Measurements from ENCODE around the gene CCAR1. TPM values are rescaled to one million over a fixed set of nuclear protein-coding genes. Genes with fewer than 3 reads are reported as not detected.

The CCAR1 gene
- total RNA-seq, 1 experiment from 2014 or later = 84.4 TPM

DNA sequence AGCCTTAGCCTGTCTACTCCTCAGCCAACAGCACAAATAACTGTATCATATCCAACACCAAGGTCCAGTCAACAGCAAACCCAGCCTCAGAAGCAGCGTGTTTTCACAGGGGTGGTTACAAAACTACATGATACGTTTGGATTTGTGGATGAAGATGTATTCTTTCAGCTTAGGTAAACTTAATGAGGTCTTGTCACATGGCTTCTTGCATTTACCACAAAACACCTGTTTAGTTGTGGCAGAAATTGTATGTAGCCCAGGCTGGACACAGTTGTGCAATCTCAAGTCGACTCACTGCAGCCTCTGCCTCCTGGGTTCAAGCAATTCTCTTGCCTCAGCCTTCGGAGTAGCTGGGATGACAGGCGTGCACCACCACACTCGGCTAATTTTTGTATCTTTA is 21.4 kb downstream of the CCAR1 start:
- ATAC-seq = no peak
- intact Hi-C loops (cut with micrococcal nuclease) = no loop called here
- Histone ChIP-seq H3K4me3 (replicated peaks in 1 of 2; ENCODE audit: low read depth in 1 of 2, low read length in 2 of 2) (no peak overlapping the region), H3K9me3 (ENCODE audit: control insufficient read depth in 1 of 2, insufficient read depth in 1 of 2, low read depth in 1 of 2, low read length in 2 of 2) (no peaks in the 10 kb centered on the region), H3K4me1 (ENCODE audit: control insufficient read depth in 1 of 2, insufficient read depth in 2 of 2, low read length in 2 of 2) (no peaks in the 10 kb centered on the region), H3K4me2 (ENCODE audit: low read length) (no peak overlapping the region), H3K36me3 (ENCODE audit: control insufficient read depth in 1 of 2, insufficient read depth in 2 of 2, low read length in 2 of 2) (peaks cover 42 to 72% of the 10 kb centered on the region in 2 experiments), H3K79me2 (ENCODE audit: insufficient read depth, low read length) (peaks cover 35% of the 10 kb centered on the region), H3K27ac (ENCODE audit: low read depth, low read length) (no peak overlapping the region; the same call in 1 of the 2 replicates), H3K9ac (ENCODE audit: low read length) (no peak overlapping the region), H3K9me2 (ENCODE audit: insufficient read depth) (no peaks in the 10 kb centered on the region), H4K20me1 (ENCODE audit: insufficient read depth) (no peaks in the 10 kb centered on the region), H2AFZ (ENCODE audit: low read depth, low read length, poor library complexity, severe bottlenecking) (no peak overlapping the region), H3K27me3 (ENCODE audit: insufficient read depth, low read length) (no peaks in the 10 kb centered on the region)
- TF ChIP-seq SP1 (IDR thresholded peaks at IDR 0.05; ENCODE audit: low read depth) (no peak), JUND (IDR thresholded peaks at IDR 0.05) (no peak)
- POLR2A ChIA-PET = no interaction called here
- RAD21 ChIA-PET (ENCODE audit: low non-redundant PET in 1 of 2, low total read pairs in 2 of 2, uncharacterized antibody in 2 of 2, unreplicated experiment in 2 of 2) = no interaction called here
- no peak for DNase-seq (ENCODE audit: low read depth, low spot score)
- no TSS peak for BruUV-seq (replicated peaks)
- CTCF ChIA-PET = no interaction called here

DNA sequence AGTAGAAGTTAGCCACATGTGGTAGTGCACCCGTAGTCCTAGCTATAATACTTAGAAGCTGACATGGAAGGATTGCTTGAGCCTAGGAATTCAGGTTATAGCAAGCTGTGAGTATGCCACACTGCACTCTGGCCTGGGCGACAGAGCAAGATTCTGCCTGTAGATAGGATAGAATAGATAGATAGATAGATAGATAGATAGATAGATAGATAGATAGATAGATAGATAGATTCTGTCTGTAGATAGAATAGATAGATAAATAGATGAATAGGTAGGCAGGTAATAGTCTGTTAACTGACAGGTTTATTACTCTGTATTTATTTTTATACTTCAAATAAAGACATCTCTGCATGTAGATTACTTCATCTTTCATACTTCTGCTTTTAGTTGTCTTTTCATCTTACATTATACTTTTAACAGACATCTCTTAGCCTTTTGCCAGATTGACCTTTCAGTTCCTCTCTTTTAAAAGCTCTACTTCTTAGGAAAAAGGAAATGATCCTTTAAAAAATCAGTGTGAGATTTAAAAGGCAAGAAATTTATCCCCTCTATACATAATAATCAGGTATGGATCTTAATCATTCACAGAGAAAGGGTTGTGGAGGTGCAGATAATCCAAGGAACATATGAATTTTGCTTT is 31.8 kb downstream of the CCAR1 start:
- Histone ChIP-seq H3K4me3 (replicated peaks in 1 of 2; ENCODE audit: low read depth in 1 of 2, low read length in 2 of 2) (no peak overlapping the region), H3K27me3 (ENCODE audit: insufficient read depth, low read length) (no peaks in the 10 kb centered on the region), H3K9ac (ENCODE audit: low read length) (no peak overlapping the region), H3K79me2 (ENCODE audit: insufficient read depth, low read length) (peaks cover 9% of the 10 kb centered on the region), H3K36me3 (ENCODE audit: control insufficient read depth in 1 of 2, insufficient read depth in 2 of 2, low read length in 2 of 2) (peaks cover 63 to 75% of the 10 kb centered on the region in 2 experiments), H3K27ac (ENCODE audit: low read depth, low read length) (no peak overlapping the region), H3K9me2 (ENCODE audit: insufficient read depth) (no peaks in the 10 kb centered on the region), H3K4me2 (ENCODE audit: low read length) (no peak overlapping the region), H2AFZ (ENCODE audit: low read depth, low read length, poor library complexity, severe bottlenecking) (no peak overlapping the region), H3K4me1 (ENCODE audit: control insufficient read depth in 1 of 2, insufficient read depth in 2 of 2, low read length in 2 of 2) (no peaks in the 10 kb centered on the region), H4K20me1 (ENCODE audit: insufficient read depth) (no peaks in the 10 kb centered on the region), H3K9me3 (ENCODE audit: control insufficient read depth in 1 of 2, insufficient read depth in 1 of 2, low read depth in 1 of 2, low read length in 2 of 2) (no peaks in the 10 kb centered on the region)
- ATAC-seq = no peak
- ChIA-PET POLR2A (no interaction called here), RAD21 (ENCODE audit: low non-redundant PET in 1 of 2, low total read pairs in 2 of 2, uncharacterized antibody in 2 of 2, unreplicated experiment in 2 of 2) (no interaction called here), CTCF (no interaction called here)
- intact Hi-C loops (cut with micrococcal nuclease) = no loop called here
- no TSS peak for BruUV-seq (replicated peaks)
- no peak for DNase-seq (ENCODE audit: low read depth, low spot score)
- TF ChIP-seq EGR1 (IDR thresholded peaks at IDR 0.05; ENCODE audit: low read depth) (no peak), EZH2 (IDR thresholded peaks at IDR 0.05) (no peak), RAD21 (IDR thresholded peaks at IDR 0.05; ENCODE audit: low read depth) (no peak), POLR2AphosphoS5 (IDR thresholded peaks at IDR 0.05; ENCODE audit: low read depth, low read length) (no peak), TCF7L2 (IDR thresholded peaks at IDR 0.05; ENCODE audit: borderline replicate concordance, extremely low read depth, insufficient read depth, insufficient read length) (no peak), CBX3 (IDR thresholded peaks at IDR 0.05; ENCODE audit: low read depth) (no peak), ZNF274 (IDR thresholded peaks at IDR 0.05; ENCODE audit: low read depth, low read length) (no peak), SRF (IDR thresholded peaks at IDR 0.05; ENCODE audit: low read depth) (no peak), SIN3A (IDR thresholded peaks at IDR 0.05; ENCODE audit: low read depth) (no peak)
- TF ChIP-seq, protein P1, sequence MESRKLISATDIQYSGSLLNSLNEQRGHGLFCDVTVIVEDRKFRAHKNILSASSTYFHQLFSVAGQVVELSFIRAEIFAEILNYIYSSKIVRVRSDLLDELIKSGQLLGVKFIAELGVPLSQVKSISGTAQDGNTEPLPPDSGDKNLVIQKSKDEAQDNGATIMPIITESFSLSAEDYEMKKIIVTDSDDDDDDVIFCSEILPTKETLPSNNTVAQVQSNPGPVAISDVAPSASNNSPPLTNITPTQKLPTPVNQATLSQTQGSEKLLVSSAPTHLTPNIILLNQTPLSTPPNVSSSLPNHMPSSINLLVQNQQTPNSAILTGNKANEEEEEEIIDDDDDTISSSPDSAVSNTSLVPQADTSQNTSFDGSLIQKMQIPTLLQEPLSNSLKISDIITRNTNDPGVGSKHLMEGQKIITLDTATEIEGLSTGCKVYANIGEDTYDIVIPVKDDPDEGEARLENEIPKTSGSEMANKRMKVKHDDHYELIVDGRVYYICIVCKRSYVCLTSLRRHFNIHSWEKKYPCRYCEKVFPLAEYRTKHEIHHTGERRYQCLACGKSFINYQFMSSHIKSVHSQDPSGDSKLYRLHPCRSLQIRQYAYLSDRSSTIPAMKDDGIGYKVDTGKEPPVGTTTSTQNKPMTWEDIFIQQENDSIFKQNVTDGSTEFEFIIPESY (IDR thresholded peaks at IDR 0.05; ENCODE audit: extremely low read depth, insufficient replicate concordance, low read length) = no peak
- TF ChIP-seq, protein P2, sequence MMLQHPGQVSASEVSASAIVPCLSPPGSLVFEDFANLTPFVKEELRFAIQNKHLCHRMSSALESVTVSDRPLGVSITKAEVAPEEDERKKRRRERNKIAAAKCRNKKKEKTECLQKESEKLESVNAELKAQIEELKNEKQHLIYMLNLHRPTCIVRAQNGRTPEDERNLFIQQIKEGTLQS (IDR thresholded peaks at IDR 0.05) = no peak
- TF ChIP-seq, protein P3, sequence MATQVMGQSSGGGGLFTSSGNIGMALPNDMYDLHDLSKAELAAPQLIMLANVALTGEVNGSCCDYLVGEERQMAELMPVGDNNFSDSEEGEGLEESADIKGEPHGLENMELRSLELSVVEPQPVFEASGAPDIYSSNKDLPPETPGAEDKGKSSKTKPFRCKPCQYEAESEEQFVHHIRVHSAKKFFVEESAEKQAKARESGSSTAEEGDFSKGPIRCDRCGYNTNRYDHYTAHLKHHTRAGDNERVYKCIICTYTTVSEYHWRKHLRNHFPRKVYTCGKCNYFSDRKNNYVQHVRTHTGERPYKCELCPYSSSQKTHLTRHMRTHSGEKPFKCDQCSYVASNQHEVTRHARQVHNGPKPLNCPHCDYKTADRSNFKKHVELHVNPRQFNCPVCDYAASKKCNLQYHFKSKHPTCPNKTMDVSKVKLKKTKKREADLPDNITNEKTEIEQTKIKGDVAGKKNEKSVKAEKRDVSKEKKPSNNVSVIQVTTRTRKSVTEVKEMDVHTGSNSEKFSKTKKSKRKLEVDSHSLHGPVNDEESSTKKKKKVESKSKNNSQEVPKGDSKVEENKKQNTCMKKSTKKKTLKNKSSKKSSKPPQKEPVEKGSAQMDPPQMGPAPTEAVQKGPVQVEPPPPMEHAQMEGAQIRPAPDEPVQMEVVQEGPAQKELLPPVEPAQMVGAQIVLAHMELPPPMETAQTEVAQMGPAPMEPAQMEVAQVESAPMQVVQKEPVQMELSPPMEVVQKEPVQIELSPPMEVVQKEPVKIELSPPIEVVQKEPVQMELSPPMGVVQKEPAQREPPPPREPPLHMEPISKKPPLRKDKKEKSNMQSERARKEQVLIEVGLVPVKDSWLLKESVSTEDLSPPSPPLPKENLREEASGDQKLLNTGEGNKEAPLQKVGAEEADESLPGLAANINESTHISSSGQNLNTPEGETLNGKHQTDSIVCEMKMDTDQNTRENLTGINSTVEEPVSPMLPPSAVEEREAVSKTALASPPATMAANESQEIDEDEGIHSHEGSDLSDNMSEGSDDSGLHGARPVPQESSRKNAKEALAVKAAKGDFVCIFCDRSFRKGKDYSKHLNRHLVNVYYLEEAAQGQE (IDR thresholded peaks at IDR 0.05; ENCODE audit: low read depth) = no peak
